Measurements from ENCODE around the gene SCARB2.

Gene SCARB2

GRCh38 chr4:76198411-76199237, 15.0 kb downstream of the SCARB2 start:
- peak in 1 of 2 experiments; percentile 26 for DNase-seq (ENCODE audit: low read depth in 2 of 2)

- no peak for DNase-seq (ENCODE audit: low read depth in 2 of 2)
These were observed 15.6 kb downstream of the SCARB2 start for GRCh38 chr4:76197971-76198410.

- no peak for DNase-seq (ENCODE audit: low read depth in 2 of 2)
These were observed 16.4 kb downstream of the SCARB2 start for GRCh38 chr4:76197031-76197743.

- no peak for DNase-seq (ENCODE audit: low read depth in 2 of 2)
These were observed 17.2 kb downstream of the SCARB2 start for GRCh38 chr4:76196376-76196775.

- DNase-seq (ENCODE audit: low read depth in 2 of 2) = no peak
These were observed 18.3 kb downstream of the SCARB2 start for GRCh38 chr4:76195326-76195725.

- no peak for DNase-seq (ENCODE audit: low read depth in 2 of 2)
These were observed 19.3 kb downstream of the SCARB2 start for GRCh38 chr4:76194325-76194724.

- DNase-seq (ENCODE audit: low read depth in 2 of 2) = no peak
These were observed 21.4 kb downstream of the SCARB2 start for GRCh38 chr4:76192236-76192635.

GRCh38 chr4:76188557-76188956, 25.1 kb downstream of the SCARB2 start:
- no peak for DNase-seq (ENCODE audit: low read depth in 2 of 2)

- no peak for DNase-seq (ENCODE audit: low read depth in 2 of 2)
These were observed 25.5 kb downstream of the SCARB2 start for GRCh38 chr4:76188149-76188548.

GRCh38 chr4:76187152-76187551, 26.5 kb downstream of the SCARB2 start:
- no peak for DNase-seq (ENCODE audit: low read depth in 2 of 2)

- DNase-seq (ENCODE audit: low read depth in 2 of 2) = no peak
These were observed 31.2 kb downstream of the SCARB2 start for GRCh38 chr4:76182463-76182862.

GRCh38 chr4:76179398-76180318, 34.0 kb downstream of the SCARB2 start:
- peak; percentile 51 to 80 for DNase-seq (ENCODE audit: low read depth in 2 of 2)

GRCh38 chr4:76178296-76178695, 35.3 kb downstream of the SCARB2 start:
- no peak for DNase-seq (ENCODE audit: low read depth in 2 of 2)

GRCh38 chr4:76177709-76178108, 35.9 kb downstream of the SCARB2 start:
- DNase-seq (ENCODE audit: low read depth in 2 of 2) = no peak

GRCh38 chr4:76175336-76175735, 38.3 kb downstream of the SCARB2 start:
- no peak for DNase-seq (ENCODE audit: low read depth in 2 of 2)

- DNase-seq (ENCODE audit: low read depth in 2 of 2) = no peak
These were observed 39.4 kb downstream of the SCARB2 start for GRCh38 chr4:76174216-76174615.

- no peak for DNase-seq (ENCODE audit: low read depth in 2 of 2)
These were observed 44.9 kb downstream of the SCARB2 start for GRCh38 chr4:76168688-76169087.

GRCh38 chr4:76166480-76166879, 47.1 kb downstream of the SCARB2 start:
- DNase-seq (ENCODE audit: low read depth in 2 of 2) = no peak

GRCh38 chr4:76160355-76160754, 53.3 kb downstream of the SCARB2 start:
- no peak for DNase-seq (ENCODE audit: low read depth in 2 of 2)

GRCh38 chr4:76156635-76157034, 57.0 kb downstream of the SCARB2 start:
- DNase-seq (ENCODE audit: low read depth in 2 of 2) = no peak

- no peak for DNase-seq (ENCODE audit: low read depth in 2 of 2)
These were observed 57.6 kb downstream of the SCARB2 start for GRCh38 chr4:76155979-76156378.

GRCh38 chr4:76153356-76153755, 60.3 kb downstream of the SCARB2 start:
- no peak for DNase-seq (ENCODE audit: low read depth in 2 of 2)
